Measurements from ENCODE around the gene BSN. TPM values are rescaled to one million over a fixed set of nuclear protein-coding genes. Genes with fewer than 3 reads are reported as not detected.

BSN gene, protein sequence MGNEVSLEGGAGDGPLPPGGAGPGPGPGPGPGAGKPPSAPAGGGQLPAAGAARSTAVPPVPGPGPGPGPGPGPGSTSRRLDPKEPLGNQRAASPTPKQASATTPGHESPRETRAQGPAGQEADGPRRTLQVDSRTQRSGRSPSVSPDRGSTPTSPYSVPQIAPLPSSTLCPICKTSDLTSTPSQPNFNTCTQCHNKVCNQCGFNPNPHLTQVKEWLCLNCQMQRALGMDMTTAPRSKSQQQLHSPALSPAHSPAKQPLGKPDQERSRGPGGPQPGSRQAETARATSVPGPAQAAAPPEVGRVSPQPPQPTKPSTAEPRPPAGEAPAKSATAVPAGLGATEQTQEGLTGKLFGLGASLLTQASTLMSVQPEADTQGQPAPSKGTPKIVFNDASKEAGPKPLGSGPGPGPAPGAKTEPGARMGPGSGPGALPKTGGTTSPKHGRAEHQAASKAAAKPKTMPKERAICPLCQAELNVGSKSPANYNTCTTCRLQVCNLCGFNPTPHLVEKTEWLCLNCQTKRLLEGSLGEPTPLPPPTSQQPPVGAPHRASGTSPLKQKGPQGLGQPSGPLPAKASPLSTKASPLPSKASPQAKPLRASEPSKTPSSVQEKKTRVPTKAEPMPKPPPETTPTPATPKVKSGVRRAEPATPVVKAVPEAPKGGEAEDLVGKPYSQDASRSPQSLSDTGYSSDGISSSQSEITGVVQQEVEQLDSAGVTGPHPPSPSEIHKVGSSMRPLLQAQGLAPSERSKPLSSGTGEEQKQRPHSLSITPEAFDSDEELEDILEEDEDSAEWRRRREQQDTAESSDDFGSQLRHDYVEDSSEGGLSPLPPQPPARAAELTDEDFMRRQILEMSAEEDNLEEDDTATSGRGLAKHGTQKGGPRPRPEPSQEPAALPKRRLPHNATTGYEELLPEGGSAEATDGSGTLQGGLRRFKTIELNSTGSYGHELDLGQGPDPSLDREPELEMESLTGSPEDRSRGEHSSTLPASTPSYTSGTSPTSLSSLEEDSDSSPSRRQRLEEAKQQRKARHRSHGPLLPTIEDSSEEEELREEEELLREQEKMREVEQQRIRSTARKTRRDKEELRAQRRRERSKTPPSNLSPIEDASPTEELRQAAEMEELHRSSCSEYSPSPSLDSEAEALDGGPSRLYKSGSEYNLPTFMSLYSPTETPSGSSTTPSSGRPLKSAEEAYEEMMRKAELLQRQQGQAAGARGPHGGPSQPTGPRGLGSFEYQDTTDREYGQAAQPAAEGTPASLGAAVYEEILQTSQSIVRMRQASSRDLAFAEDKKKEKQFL (N-terminal part only)
- 0.10 and 0.37 TPM in 2 replicates for total RNA-seq (2022)
- percentile 16 among the genes with signal in this experiment for Bru-seq, nascent RNA
- percentile 14 among the genes with signal in this experiment for BruChase-seq, experiment 1, labeled RNA remaining after a 6-hour chase
- BruChase-seq, experiment 2, labeled RNA remaining after a 2-hour chase, result percentile 13 among the genes with signal in this experiment
- long read RNA-seq, result 0 reads

DNA sequence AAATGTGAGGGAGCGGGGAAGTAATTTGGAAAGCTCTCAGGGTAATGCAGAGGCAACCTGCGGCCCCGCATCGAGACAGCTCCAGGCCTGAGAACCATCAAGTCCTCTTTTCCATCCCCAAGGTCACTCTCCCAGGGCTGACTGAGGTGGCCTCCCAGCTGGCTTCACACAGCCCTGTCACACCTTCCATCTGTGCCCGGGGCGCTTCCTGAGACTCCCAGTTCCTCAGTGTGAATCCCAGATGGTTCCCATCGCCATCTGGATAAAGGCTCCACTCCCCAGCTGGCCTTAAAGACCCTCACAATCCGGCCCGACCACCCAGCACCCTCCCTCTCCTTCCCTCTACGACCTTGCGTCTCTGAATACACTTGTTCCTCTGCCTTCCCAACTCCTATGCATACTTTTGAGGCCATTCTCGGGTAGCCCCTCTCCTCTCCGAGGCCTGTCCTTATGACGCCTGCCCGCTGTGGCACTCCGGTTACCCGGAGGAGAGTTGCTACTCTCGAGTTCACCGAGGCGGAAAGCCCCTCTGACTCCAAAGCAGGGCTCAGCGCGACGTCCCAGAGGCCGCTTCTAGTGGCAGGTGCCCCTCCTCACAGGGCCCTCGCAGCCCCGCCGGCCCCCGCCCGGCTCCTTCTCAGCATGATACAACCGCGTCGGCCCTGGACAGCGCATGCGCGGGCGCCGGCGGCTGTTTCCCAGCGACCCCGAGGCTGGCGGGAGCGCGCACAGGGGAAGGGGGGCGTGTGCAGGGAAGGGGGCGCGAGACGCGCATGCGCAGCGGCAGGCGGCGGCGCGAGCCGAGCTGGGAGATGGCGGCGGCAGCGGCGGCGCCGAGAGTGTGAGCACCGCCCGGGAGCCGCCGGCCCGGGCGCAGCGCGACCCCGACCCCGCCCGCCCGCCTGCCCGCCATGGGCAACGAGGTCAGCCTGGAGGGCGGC lies at the start of gene BSN:
Gene BSN (plus strand): TSS at position 786 of the 941 bp plus-strand sequence. CDS start 126 bp downstream, at position 912.
- H3K9me3 Mint-ChIP-seq (ENCODE audit: unreplicated experiment), result no peaks in the 10 kb centered on the region
- intact Hi-C loops (cut with micrococcal nuclease), result no loop called here
- peak within 1 kb of the TSS; percentile 76 for H3K4me3 Mint-ChIP-seq (ENCODE audit: unreplicated experiment)
- peaks cover 40% of the 10 kb centered on the region for H3K27me3 Mint-ChIP-seq (ENCODE audit: insufficient read depth, unreplicated experiment)
- ChIA-PET POLR2A (interaction anchor here (0.7 to 1.6 kb wide), 5 partner anchors 9 to 121 kb away, joined by 3 to 5 read pairs (median 4); partner anchors contain the start of gene DAG1), CTCF (interaction anchor here (0.7 to 0.8 kb wide), 2 partner anchors 14 to 117 kb away, joined by 3 to 5 read pairs; no protein-coding TSS in a partner anchor)
- no peak within 1 kb of the TSS for H3K27ac Mint-ChIP-seq (ENCODE audit: low read depth, unreplicated experiment)
- peaks cover 4% of the 10 kb centered on the region for H3K4me1 Mint-ChIP-seq (ENCODE audit: insufficient read depth, unreplicated experiment)
- TF ChIP-seq, protein P1, sequence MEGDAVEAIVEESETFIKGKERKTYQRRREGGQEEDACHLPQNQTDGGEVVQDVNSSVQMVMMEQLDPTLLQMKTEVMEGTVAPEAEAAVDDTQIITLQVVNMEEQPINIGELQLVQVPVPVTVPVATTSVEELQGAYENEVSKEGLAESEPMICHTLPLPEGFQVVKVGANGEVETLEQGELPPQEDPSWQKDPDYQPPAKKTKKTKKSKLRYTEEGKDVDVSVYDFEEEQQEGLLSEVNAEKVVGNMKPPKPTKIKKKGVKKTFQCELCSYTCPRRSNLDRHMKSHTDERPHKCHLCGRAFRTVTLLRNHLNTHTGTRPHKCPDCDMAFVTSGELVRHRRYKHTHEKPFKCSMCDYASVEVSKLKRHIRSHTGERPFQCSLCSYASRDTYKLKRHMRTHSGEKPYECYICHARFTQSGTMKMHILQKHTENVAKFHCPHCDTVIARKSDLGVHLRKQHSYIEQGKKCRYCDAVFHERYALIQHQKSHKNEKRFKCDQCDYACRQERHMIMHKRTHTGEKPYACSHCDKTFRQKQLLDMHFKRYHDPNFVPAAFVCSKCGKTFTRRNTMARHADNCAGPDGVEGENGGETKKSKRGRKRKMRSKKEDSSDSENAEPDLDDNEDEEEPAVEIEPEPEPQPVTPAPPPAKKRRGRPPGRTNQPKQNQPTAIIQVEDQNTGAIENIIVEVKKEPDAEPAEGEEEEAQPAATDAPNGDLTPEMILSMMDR (IDR thresholded peaks at IDR 0.05; ENCODE audit: unreplicated experiment), result no peak
- BruUV-seq (replicated peaks), result no TSS peak
- peak; percentile 64 for DNase-seq (ENCODE audit: unreplicated experiment)
- no peaks in the 10 kb centered on the region for H3K36me3 Mint-ChIP-seq (ENCODE audit: insufficient read depth, unreplicated experiment)

DNA sequence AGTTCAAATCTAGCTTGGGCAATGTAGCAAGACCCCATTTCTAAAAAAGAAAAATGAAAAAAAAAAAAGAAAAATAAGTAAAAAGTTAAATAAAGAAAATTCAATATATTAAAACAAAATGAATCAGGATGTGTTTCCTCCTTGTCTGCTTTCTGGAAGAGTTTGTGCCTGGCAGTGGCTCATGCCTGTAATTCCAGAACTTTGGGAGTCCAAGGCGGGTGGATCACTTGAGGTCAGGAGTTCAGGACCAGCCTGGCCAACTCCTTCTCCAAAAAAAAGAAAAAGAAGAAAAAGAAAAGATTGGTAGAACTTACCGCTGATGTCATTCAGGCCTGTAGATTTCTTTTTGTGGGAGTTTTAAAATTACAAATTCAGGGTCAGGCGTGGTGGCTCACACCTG lies 47.4 kb upstream of the BSN start:
- Mint-ChIP-seq H3K9me3 (ENCODE audit: unreplicated experiment) (no peaks in the 10 kb centered on the region), H3K4me1 (ENCODE audit: insufficient read depth, unreplicated experiment) (peaks cover 13% of the 10 kb centered on the region), H3K27me3 (ENCODE audit: insufficient read depth, unreplicated experiment) (no peaks in the 10 kb centered on the region), H3K36me3 (ENCODE audit: insufficient read depth, unreplicated experiment) (peaks cover 17% of the 10 kb centered on the region), H3K4me3 (ENCODE audit: unreplicated experiment) (no peak overlapping the region), H3K27ac (ENCODE audit: low read depth, unreplicated experiment) (no peak overlapping the region)
- BruUV-seq (replicated peaks), result no TSS peak
- DNase-seq (ENCODE audit: unreplicated experiment), result no peak
- POLR2A ChIA-PET, result interaction anchor here (1.3 kb wide), 1 partner anchor 36 kb away, joined by 5 read pairs; the partner anchor contains the start of gene DAG1
- CTCF ChIA-PET, result interaction anchor here (0.6 to 1.2 kb wide), 3 partner anchors 33 to 637 kb away, joined by 3 to 4 read pairs (median 4); no protein-coding TSS in a partner anchor
- TF ChIP-seq, protein P1 (IDR thresholded peaks at IDR 0.05; ENCODE audit: unreplicated experiment), result no peak
- intact Hi-C loops (cut with micrococcal nuclease), result no loop called here

DNA sequence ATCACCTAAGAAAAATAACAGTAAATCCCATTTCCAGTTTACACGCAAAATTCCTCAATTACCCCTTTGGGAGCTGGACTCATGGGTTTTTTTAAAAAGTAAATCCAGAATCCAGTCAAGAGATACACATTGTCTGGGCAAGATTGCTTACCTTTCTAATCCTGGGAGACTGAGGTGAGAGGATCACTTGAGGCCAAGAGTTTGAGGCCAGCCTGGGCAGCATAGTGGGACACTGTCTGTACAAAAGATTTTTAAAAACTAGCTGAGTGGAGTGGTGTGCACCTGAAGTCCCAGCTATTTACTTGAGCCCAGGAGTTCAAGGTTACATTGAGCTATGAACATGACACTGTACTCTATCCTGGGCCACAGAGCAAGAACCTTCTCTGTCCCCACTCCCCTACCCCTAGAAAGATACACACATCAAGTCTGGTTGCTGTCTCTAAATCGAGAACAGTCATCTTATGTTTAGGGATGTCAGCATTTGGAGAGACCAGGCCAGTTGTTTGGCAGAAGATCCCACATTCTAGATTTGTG lies 45.2 kb upstream of the BSN start:
- Mint-ChIP-seq H3K9me3 (ENCODE audit: unreplicated experiment) (no peaks in the 10 kb centered on the region), H3K27ac (ENCODE audit: low read depth, unreplicated experiment) (no peak overlapping the region), H3K4me3 (ENCODE audit: unreplicated experiment) (no peak overlapping the region), H3K36me3 (ENCODE audit: insufficient read depth, unreplicated experiment) (peaks cover 22% of the 10 kb centered on the region), H3K27me3 (ENCODE audit: insufficient read depth, unreplicated experiment) (no peaks in the 10 kb centered on the region), H3K4me1 (ENCODE audit: insufficient read depth, unreplicated experiment) (no peaks in the 10 kb centered on the region)
- BruUV-seq (replicated peaks), result no TSS peak
- TF ChIP-seq, protein P1 (IDR thresholded peaks at IDR 0.05; ENCODE audit: unreplicated experiment), result no peak
- intact Hi-C loops (cut with micrococcal nuclease), result no loop called here
- CTCF ChIA-PET, result interaction anchor here (0.5 to 1.1 kb wide), 5 partner anchors 19 to 1677 kb away, joined by 3 to 5 read pairs (median 3); no protein-coding TSS in a partner anchor
- DNase-seq (ENCODE audit: unreplicated experiment), result no peak
- POLR2A ChIA-PET, result interaction anchor here (1.8 to 3.2 kb wide), 2 partner anchors 8 to 15 kb away, joined by 4 to 10 read pairs; no protein-coding TSS in a partner anchor
